Vagina (tissue), 2 donors: ENCODE measurements around the gene CNBP.

ENCODE experiments used
- POLR2A ChIP-seq, 2 donors: fragments of 450-650 bp; IDR thresholded peaks; one replicate each; pipeline ENCODE4 v1.6.1; 2017; ENCODE audit warnings: antibody characterized with exemption in 2 of 2, mild to moderate bottlenecking in 2 of 2, moderate library complexity in 2 of 2
- POLR2AphosphoS5 ChIP-seq, 2 donors: sonication (generic); formaldehyde crosslinking; IDR thresholded peaks; one replicate each; pipeline ENCODE4 v1.9.0; 2017; ENCODE audit warnings: antibody characterized with exemption in 2 of 2, mild to moderate bottlenecking in 2 of 2, low read depth in 1 of 2; ENCODE audit not compliant: insufficient read depth in 1 of 2
- TF ChIP-seq, protein P1 (sequence below), 3 experiments: fragments of 450-650 bp in 2 of 3; fragments of 200-600 bp in 1 of 3; sonication (generic) in 1 of 3; IDR thresholded peaks; one replicate each; pipeline ENCODE4 v1.5.1; 2017 to 2019; ENCODE audit warnings: antibody characterized with exemption in 3 of 3, mild to moderate bottlenecking in 2 of 3, moderate library complexity in 2 of 3

DNA sequence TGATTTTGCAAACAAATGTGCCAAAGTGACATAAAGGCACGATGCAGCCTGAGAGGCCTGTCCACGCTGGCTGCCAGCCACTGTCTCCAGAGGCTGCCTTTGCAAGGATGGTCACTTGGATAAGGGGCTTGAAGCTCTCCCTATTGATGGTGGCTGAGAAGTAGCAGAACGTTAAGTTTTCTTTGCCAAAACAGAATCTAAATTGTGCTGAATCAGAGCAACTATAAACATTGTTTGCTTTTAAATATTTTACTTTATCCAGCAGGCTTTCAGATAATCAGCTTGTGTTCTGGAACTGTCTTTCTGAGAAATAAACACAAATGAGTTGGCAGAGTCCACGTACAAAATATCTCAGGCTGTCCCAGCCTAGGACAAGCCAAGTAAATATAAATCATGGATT is 23.8 kb upstream of the CNBP start:
- TF ChIP-seq, protein P1, sequence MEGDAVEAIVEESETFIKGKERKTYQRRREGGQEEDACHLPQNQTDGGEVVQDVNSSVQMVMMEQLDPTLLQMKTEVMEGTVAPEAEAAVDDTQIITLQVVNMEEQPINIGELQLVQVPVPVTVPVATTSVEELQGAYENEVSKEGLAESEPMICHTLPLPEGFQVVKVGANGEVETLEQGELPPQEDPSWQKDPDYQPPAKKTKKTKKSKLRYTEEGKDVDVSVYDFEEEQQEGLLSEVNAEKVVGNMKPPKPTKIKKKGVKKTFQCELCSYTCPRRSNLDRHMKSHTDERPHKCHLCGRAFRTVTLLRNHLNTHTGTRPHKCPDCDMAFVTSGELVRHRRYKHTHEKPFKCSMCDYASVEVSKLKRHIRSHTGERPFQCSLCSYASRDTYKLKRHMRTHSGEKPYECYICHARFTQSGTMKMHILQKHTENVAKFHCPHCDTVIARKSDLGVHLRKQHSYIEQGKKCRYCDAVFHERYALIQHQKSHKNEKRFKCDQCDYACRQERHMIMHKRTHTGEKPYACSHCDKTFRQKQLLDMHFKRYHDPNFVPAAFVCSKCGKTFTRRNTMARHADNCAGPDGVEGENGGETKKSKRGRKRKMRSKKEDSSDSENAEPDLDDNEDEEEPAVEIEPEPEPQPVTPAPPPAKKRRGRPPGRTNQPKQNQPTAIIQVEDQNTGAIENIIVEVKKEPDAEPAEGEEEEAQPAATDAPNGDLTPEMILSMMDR (IDR thresholded peaks at IDR 0.05), result no peak
- TF ChIP-seq POLR2A (IDR thresholded peaks at IDR 0.05) (no peak), POLR2AphosphoS5 (IDR thresholded peaks at IDR 0.05; ENCODE audit: insufficient read depth in 1 of 2, low read depth in 1 of 2) (peak in 1 of 2 donors; percentile 74)
